ENCODE results near the gene SFPQ. TPM values are rescaled to one million over a fixed set of nuclear protein-coding genes. Genes with fewer than 3 reads are reported as not detected.
A peak's percentile ranks its signal among the peaks of the same experiment; 100 is the strongest.

The SFPQ gene
- total and polyA plus RNA-seq, 12 donors, result 80.0 to 224 (median 95.2) TPM

GRCh38 chr1:35180776-35181374, 12.1 kb downstream of the SFPQ start:
- ATAC-seq (no peak), DNase-seq (no peak)
- TF ChIP-seq CTCF (IDR thresholded peaks at IDR 0.05), result no peak
- Histone ChIP-seq H3K27ac (no peak overlapping the region), H3K27me3 (no peaks in the 10 kb centered on the region), H3K36me3 (peaks cover 0 to 100% (median 91%) of the 10 kb centered on the region in 9 donors), H3K4me3 (no peak overlapping the region), H3K9me3 (no peaks in the 10 kb centered on the region), H3K4me1 (peaks cover 3 to 75% (median 48%) of the 10 kb centered on the region in 9 donors)
- intact Hi-C loops (cut with DNase I), result loop anchor here in 1 of 10 donors (10.0 kb wide), 1 partner anchor 146 kb away; the partner anchor contains the start of gene ZMYM6
- WGBS, 2 donors, result 89 to 91% methylated on average over 7 of the region's 7 CpGs

- intact Hi-C loops (cut with DNase I), result loop anchor here in 2 of 10 donors (10.0 kb wide), 1 partner anchor 145 kb away; the partner anchor contains the start of gene ZMYM6 (in 2 of the 2)
- no peaks in the 10 kb centered on the region for H3K27me3 ChIP-seq
- no peaks in the 10 kb centered on the region for H3K9me3 ChIP-seq
- no peak overlapping the region for H3K4me3 ChIP-seq
- peaks cover 3 to 65% (median 43%) of the 10 kb centered on the region in 9 donors for H3K4me1 ChIP-seq
- no peak overlapping the region for H3K27ac ChIP-seq
- H3K36me3 ChIP-seq, result peaks cover 0 to 100% (median 93%) of the 10 kb centered on the region in 9 donors
- 35 to 44% methylated on average over 1 of the region's 1 CpG for WGBS, 2 donors
- TF ChIP-seq CTCF (IDR thresholded peaks at IDR 0.05), result no peak
- no peak for DNase-seq
- no peak for ATAC-seq
These were observed 13.0 kb downstream of the SFPQ start for GRCh38 chr1:35179908-35180307.

- Histone ChIP-seq H3K9me3 (no peaks in the 10 kb centered on the region), H3K36me3 (peaks cover 0 to 100% (median 88%) of the 10 kb centered on the region in 9 donors), H3K27me3 (no peaks in the 10 kb centered on the region), H3K27ac (peak overlapping the region in 1 of 10 donors; percentile 19), H3K4me3 (no peak overlapping the region), H3K4me1 (peaks cover 3 to 57% (median 43%) of the 10 kb centered on the region in 9 donors)
- intact Hi-C loops (cut with DNase I), result loop anchor here in 1 of 10 donors (10.0 kb wide), 1 partner anchor 144 kb away; the partner anchor contains the start of gene ZMYM6
- WGBS, 2 donors, result 44 to 65% methylated on average over 2 of the region's 2 CpGs
- DNase-seq, result no peak
- ATAC-seq, result no peak
- no peak for TF ChIP-seq CTCF (IDR thresholded peaks at IDR 0.05)
These were observed 14.0 kb downstream of the SFPQ start for GRCh38 chr1:35178874-35179380.

GRCh38 chr1:35178295-35178695, 14.7 kb downstream of the SFPQ start:
- H3K9me3 ChIP-seq, result no peaks in the 10 kb centered on the region
- ATAC-seq (peak in 1 of 8 donors; percentile 8), DNase-seq (no peak)
- intact Hi-C loops (cut with DNase I), result loop anchor here in 1 of 10 donors (10.0 kb wide), 1 partner anchor 143 kb away; the partner anchor contains the start of gene ZMYM6
- H3K27ac ChIP-seq, result peak overlapping the region in 1 of 10 donors; percentile 19
- whole genome bisulfite sequencing, 2 donors, result 70 to 72% methylated on average over 2 of the region's 2 CpGs
- H3K4me3 ChIP-seq, result no peak overlapping the region
- peaks cover 0 to 98% (median 82%) of the 10 kb centered on the region in 9 donors for H3K36me3 ChIP-seq
- TF ChIP-seq CTCF (IDR thresholded peaks at IDR 0.05), result no peak
- no peaks in the 10 kb centered on the region for H3K27me3 ChIP-seq
- H3K4me1 ChIP-seq, result peaks cover 3 to 56% (median 43%) of the 10 kb centered on the region in 9 donors

Measured in heart right ventricle (tissue), 16 donors.